Skeletal muscle satellite cell (primary cell): ENCODE data around the gene DYNLT1. TPM values are rescaled to one million over a fixed set of nuclear protein-coding genes. Genes with fewer than 3 reads are reported as not detected.

Experiments
- small RNA-seq: library from RNA; depleted of rRNA; stranded (forward); fragments of <200 nt; gene quantifications from one replicate; pipeline ENCODE3, GENCODE V24; 2012

DYNLT1 gene

Small RNA genes within 50 kb of the gene (small RNA-seq; reads per million reads assigned to genes)
- gene MIR7161 = not detected
